Upper lobe of left lung (tissue), 6 donors: ENCODE measurements around the gene SFXN5. TPM values are rescaled to one million over a fixed set of nuclear protein-coding genes. Genes with fewer than 3 reads are reported as not detected.

ENCODE experiments used
- ATAC-seq, 2 donors: fragments of 200-7000 bp; cut with Tn5 transposase; one replicate each; pipeline ENCODE4 v1.9.1; 2022; ENCODE audit warnings: mild to moderate bottlenecking in 2 of 2, moderate library complexity in 2 of 2; ENCODE audit not compliant: low FRiP score in 2 of 2
- DNase-seq, 2 donors: peaks; one replicate each; pipeline ENCODE4 v3.0.0-alpha.2; 2019 to 2020
- H3K27ac ChIP-seq, 4 donors: fragments of 200-600 bp; sonication (generic); one replicate each; pipeline ENCODE4 v1.5.1; 2016 to 2019
- H3K27me3 ChIP-seq, 4 donors: fragments of 200-600 bp; sonication (generic); one replicate each; pipeline ENCODE4 v1.5.1; 2017 to 2019
- H3K36me3 ChIP-seq, 4 donors: fragments of 200-600 bp; sonication (generic); one replicate each; pipeline ENCODE4 v1.5.1; 2016 to 2019
- H3K4me1 ChIP-seq, 4 donors: fragments of 200-600 bp; sonication (generic); one replicate each; pipeline ENCODE4 v1.5.1; 2018 to 2019
- H3K4me3 ChIP-seq, 4 donors: fragments of 200-600 bp; sonication (generic); one replicate each; pipeline ENCODE4 v1.5.1; 2017 to 2019; ENCODE audit warnings: mild to moderate bottlenecking in 2 of 4, moderate library complexity in 1 of 4
- H3K9me3 ChIP-seq, 4 donors: fragments of 200-600 bp; sonication (generic); one replicate each; pipeline ENCODE4 v1.5.1; 2018 to 2019
- CTCF ChIP-seq, 6 experiments: fragments of 450-650 bp in 4 of 6; fragments of 200-600 bp in 2 of 6; sonication (generic) in 2 of 6; IDR thresholded peaks; one replicate each; pipeline ENCODE4 v1.5.1; 2016 to 2019; ENCODE audit warnings: antibody characterized with exemption in 6 of 6
- EP300 ChIP-seq, 4 donors: sonication (generic); formaldehyde crosslinking; IDR thresholded peaks; one replicate each; pipeline ENCODE4 v1.5.1; 2017; ENCODE audit warnings: antibody characterized with exemption in 4 of 4, control low read depth in 2 of 4
- POLR2A ChIP-seq, 4 donors: fragments of 450-650 bp; IDR thresholded peaks; one replicate each; pipeline ENCODE4 v1.5.1; 2016 to 2017; ENCODE audit warnings: antibody characterized with exemption in 4 of 4, mild to moderate bottlenecking in 2 of 4
- POLR2AphosphoS5 ChIP-seq, 2 donors: sonication (generic); formaldehyde crosslinking; IDR thresholded peaks; one replicate each; pipeline ENCODE4 v1.5.1; 2017; ENCODE audit warnings: antibody characterized with exemption in 2 of 2
- WGBS, 2 donors: methylation state at CpG; one replicate each; pipeline ENCODE4 v1.1.5; 2017 to 2018; 5-methylcytosine and 5-hydroxymethylcytosine counted together
- total RNA-seq, 6 donors: library from RNA; depleted of rRNA in 4 of 6; stranded (reverse); fragments of >200 nt in 4 of 6; gene quantifications; one replicate each; pipeline versions ENCODE4 v1.1.0 to v1.2.1, GENCODE V29; 2016 to 2021
- donor health status: DM: no; HTN: no; CAD: no; lungs with moderate emphysema.
- donor health status: DM: no; HTN: yes; CAD: no; lungs with severe emphysema.

The SFXN5 gene
- total RNA-seq, 6 donors from 2014 or later, result 10.8 to 44.0 (median 13.7) TPM

- no peaks in the 10 kb centered on the region for H3K4me1 ChIP-seq
- H3K36me3 ChIP-seq, result no peaks in the 10 kb centered on the region
- H3K9me3 ChIP-seq, result no peaks in the 10 kb centered on the region
- DNase-seq (no peak), ATAC-seq (no peak)
- no peak overlapping the region for H3K4me3 ChIP-seq
- no peaks in the 10 kb centered on the region for H3K27me3 ChIP-seq
- H3K27ac ChIP-seq, result no peak overlapping the region
- 93 to 96% methylated on average over 3 to 13 of the region's 13 CpGs for WGBS, 2 donors
- TF ChIP-seq POLR2A (IDR thresholded peaks at IDR 0.05) (no peak), EP300 (IDR thresholded peaks at IDR 0.05) (no peak), POLR2AphosphoS5 (IDR thresholded peaks at IDR 0.05) (no peak), CTCF (IDR thresholded peaks at IDR 0.05) (no peak)
Observed at GRCh38 chr2:72950558-72951255, 120.8 kb downstream of the SFXN5 start.

- Histone ChIP-seq H3K36me3 (peaks cover 0 to 7% (median 1%) of the 10 kb centered on the region in 4 donors), H3K4me1 (no peaks in the 10 kb centered on the region), H3K9me3 (no peaks in the 10 kb centered on the region), H3K27me3 (no peaks in the 10 kb centered on the region), H3K27ac (no peak overlapping the region), H3K4me3 (no peak overlapping the region)
- TF ChIP-seq CTCF (IDR thresholded peaks at IDR 0.05), result no peak
- no peak for TF ChIP-seq POLR2AphosphoS5 (IDR thresholded peaks at IDR 0.05)
- TF ChIP-seq POLR2A (IDR thresholded peaks at IDR 0.05), result no peak
- no peak for TF ChIP-seq EP300 (IDR thresholded peaks at IDR 0.05)
- DNase-seq (no peak), ATAC-seq (no peak)
- WGBS, 2 donors, result 88% methylated on average over 4 of the region's 4 CpGs
Observed at GRCh38 chr2:72949642-72950041, 121.9 kb downstream of the SFXN5 start.

- H3K27me3 ChIP-seq, result no peaks in the 10 kb centered on the region
- WGBS, 2 donors, result 95 to 97% methylated on average over 2 of the region's 2 CpGs
- peaks cover 0 to 13% (median 1%) of the 10 kb centered on the region in 4 donors for H3K36me3 ChIP-seq
- H3K4me1 ChIP-seq, result no peaks in the 10 kb centered on the region
- TF ChIP-seq CTCF (IDR thresholded peaks at IDR 0.05) (no peak), POLR2A (IDR thresholded peaks at IDR 0.05) (no peak)
- no peak overlapping the region for H3K4me3 ChIP-seq
- H3K9me3 ChIP-seq, result no peaks in the 10 kb centered on the region
- no peak overlapping the region for H3K27ac ChIP-seq
- ATAC-seq, result no peak
- DNase-seq, result no peak
Observed at GRCh38 chr2:72949045-72949444, 122.5 kb downstream of the SFXN5 start.

DNA sequence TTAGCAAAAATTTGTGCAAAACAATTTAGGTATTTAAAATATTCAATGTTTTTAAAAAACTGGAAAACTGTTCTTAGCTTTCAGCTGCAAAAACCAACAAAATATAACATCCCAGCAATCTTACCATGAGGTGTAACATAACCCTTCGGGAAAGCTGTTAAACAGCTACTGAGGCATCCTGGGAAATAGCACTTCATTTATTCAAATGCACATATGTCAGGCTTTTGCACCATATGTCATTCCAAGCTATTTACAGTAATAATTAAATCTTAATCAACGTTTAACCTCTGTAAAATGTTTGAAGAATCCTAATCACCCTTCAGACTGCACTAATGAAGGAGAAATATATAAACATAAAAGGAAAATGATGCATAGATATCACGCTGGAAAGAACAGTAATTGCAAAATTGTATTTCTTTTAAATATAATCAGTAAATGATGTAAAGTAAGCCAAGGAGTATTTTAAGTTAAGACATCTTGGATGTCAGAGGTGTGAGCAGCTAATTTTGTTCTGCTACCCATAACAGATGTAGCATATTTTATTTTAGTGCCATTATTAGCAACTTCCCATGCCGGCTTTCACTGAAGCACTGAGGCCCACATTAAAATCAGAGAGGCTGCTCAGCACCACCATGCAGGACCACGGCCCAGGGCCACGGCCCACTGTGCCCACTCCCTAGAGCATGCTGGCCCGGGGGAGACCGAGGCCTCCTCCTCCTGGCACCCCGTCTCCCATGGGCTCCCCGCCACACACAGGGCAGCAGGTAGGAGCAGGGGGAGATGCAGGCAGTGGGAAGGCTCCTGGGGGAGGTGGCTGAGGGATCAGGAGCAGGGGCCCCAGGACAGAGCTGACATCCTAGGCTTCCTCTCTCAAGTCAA is 123.3 kb downstream of the SFXN5 start:
- Histone ChIP-seq H3K36me3 (peaks cover 0 to 20% (median 1%) of the 10 kb centered on the region in 4 donors), H3K27me3 (no peaks in the 10 kb centered on the region), H3K4me1 (no peaks in the 10 kb centered on the region), H3K4me3 (no peak overlapping the region), H3K27ac (no peak overlapping the region), H3K9me3 (no peaks in the 10 kb centered on the region)
- no peak for TF ChIP-seq POLR2AphosphoS5 (IDR thresholded peaks at IDR 0.05)
- no peak for TF ChIP-seq EP300 (IDR thresholded peaks at IDR 0.05)
- TF ChIP-seq CTCF (IDR thresholded peaks at IDR 0.05), result no peak
- no peak for TF ChIP-seq POLR2A (IDR thresholded peaks at IDR 0.05)
- no peak for ATAC-seq
- no peak for DNase-seq
- WGBS, 2 donors, result 92 to 94% methylated on average over 6 to 10 of the region's 10 CpGs
